KG1 (cell line): ENCODE data around the gene ZNF618.

ENCODE experiments used
- DNase-seq: peaks from one replicate; lab custom pipeline; 2025; lab: John Stamatoyannopoulos, UW

Gene ZNF618

GRCh38 chr9:113958556-113958955 lies 82.4 kb downstream of the ZNF618 start:
- no peak for DNase-seq

GRCh38 chr9:113960768-113961167 lies 84.7 kb downstream of the ZNF618 start:
- no peak for DNase-seq

- no peak for DNase-seq
These were observed 86.3 kb downstream of the ZNF618 start for GRCh38 chr9:113962396-113962795.

- no peak for DNase-seq
These were observed 87.0 kb downstream of the ZNF618 start for GRCh38 chr9:113963017-113963620.

GRCh38 chr9:113963696-113964494 lies 87.8 kb downstream of the ZNF618 start:
- DNase-seq, result no peak

GRCh38 chr9:113964495-113965170 lies 88.5 kb downstream of the ZNF618 start:
- no peak for DNase-seq

GRCh38 chr9:113966394-113966793 lies 90.3 kb downstream of the ZNF618 start:
- no peak for DNase-seq

GRCh38 chr9:113967380-113967779 lies 91.3 kb downstream of the ZNF618 start:
- no peak for DNase-seq

GRCh38 chr9:113969343-113969742 lies 93.2 kb downstream of the ZNF618 start:
- DNase-seq, result no peak

- no peak for DNase-seq
These were observed 97.1 kb downstream of the ZNF618 start for GRCh38 chr9:113973226-113973625.

- DNase-seq, result no peak
These were observed 97.9 kb downstream of the ZNF618 start for GRCh38 chr9:113973963-113974413.

- no peak for DNase-seq
These were observed 100.8 kb downstream of the ZNF618 start for GRCh38 chr9:113976915-113977314.

- DNase-seq, result no peak
These were observed 102.7 kb downstream of the ZNF618 start for GRCh38 chr9:113978725-113979342.

GRCh38 chr9:113979343-113980127 lies 103.4 kb downstream of the ZNF618 start:
- no peak for DNase-seq

GRCh38 chr9:113984639-113985380 lies 108.7 kb downstream of the ZNF618 start:
- no peak for DNase-seq

- DNase-seq, result no peak
These were observed 110.0 kb downstream of the ZNF618 start for GRCh38 chr9:113985968-113986585.

- no peak for DNase-seq
These were observed 110.8 kb downstream of the ZNF618 start for GRCh38 chr9:113986931-113987330.

GRCh38 chr9:113987526-113987925 lies 111.4 kb downstream of the ZNF618 start:
- DNase-seq, result no peak

GRCh38 chr9:113988385-113989016 lies 112.4 kb downstream of the ZNF618 start:
- no peak for DNase-seq
